Activated T-helper 1 cell treated with anti-CD3 and anti-CD28 coated beads, Interleukin-12 subunit alpha, Interleukin-12 subunit beta, Interleukin-2, Interleukin-4 antibody, amounts not matched to agents 30 ng/mL and 10 ng/mL and 1 ng/mL, durations not matched to agents 14 hours and 24 hours and 36 hours (primary cell): ENCODE data around the gene UQCRC2. TPM values are rescaled to one million over a fixed set of nuclear protein-coding genes. Genes with fewer than 3 reads are reported as not detected.
"Not testable (repeated sequence)": the region's sequence is repeated elsewhere in the genome, so short reads cannot be mapped to it uniquely, and the experiment has no call there.

ENCODE experiments used
- DNase-seq: peaks from one replicate; pipeline ENCODE4 v3.0.0; 2021; ENCODE audit warnings: low spot score
- H3K27ac Mint-ChIP-seq: one replicate; pipeline ENCODE4 v1.8.0; 2021; ENCODE audit warnings: mild to moderate bottlenecking, mixed read lengths
- H3K27me3 Mint-ChIP-seq: one replicate; pipeline ENCODE4 v1.8.0; 2022; ENCODE audit warnings: mild to moderate bottlenecking, moderate library complexity, mixed read lengths; ENCODE audit not compliant: insufficient read depth
- H3K36me3 Mint-ChIP-seq: one replicate; pipeline ENCODE4 v1.8.0; 2021; ENCODE audit warnings: low read depth, mixed read lengths
- H3K4me1 Mint-ChIP-seq: one replicate; pipeline ENCODE4 v1.8.0; 2021; ENCODE audit warnings: low read depth, mixed read lengths
- H3K4me3 Mint-ChIP-seq: one replicate; pipeline ENCODE4 v1.8.0; 2021; ENCODE audit warnings: mild to moderate bottlenecking, moderate library complexity, mixed read lengths
- H3K9me3 Mint-ChIP-seq: one replicate; pipeline ENCODE4 v1.8.0; 2021; ENCODE audit warnings: mixed read lengths
- intact Hi-C: fragments of 100-400 bp; cut with micrococcal nuclease; formaldehyde crosslinking; loops from one replicate; pipeline ENCODE4 v1.15.1; 2024
- total RNA-seq: library from RNA; stranded (reverse); gene quantifications from 2 replicates; pipeline ENCODE4 v1.2.3, GENCODE V29; 2022

Gene UQCRC2
- total RNA-seq, 1 donor from 2014 or later: 260 TPM

- H3K27me3 Mint-ChIP-seq: peaks cover 10% of the 10 kb centered on the region
- H3K36me3 Mint-ChIP-seq: peaks cover 2% of the 10 kb centered on the region
- H3K9me3 Mint-ChIP-seq: no peaks in the 10 kb centered on the region
- intact Hi-C loops: loop anchor here (1.0 to 5.0 kb wide), 4 partner anchors 54 to 365 kb away; partner anchors contain the start of genes CDR2, POLR3E and UQCRC2
- H3K4me3 Mint-ChIP-seq: peak overlapping the region; percentile 92
- H3K4me1 Mint-ChIP-seq: peaks cover 43% of the 10 kb centered on the region
- peak overlapping the region; percentile 79 for H3K27ac Mint-ChIP-seq
- no peak for DNase-seq
Observed at GRCh38 chr16:22007159-22007508, 54.0 kb downstream of the UQCRC2 start.

DNA sequence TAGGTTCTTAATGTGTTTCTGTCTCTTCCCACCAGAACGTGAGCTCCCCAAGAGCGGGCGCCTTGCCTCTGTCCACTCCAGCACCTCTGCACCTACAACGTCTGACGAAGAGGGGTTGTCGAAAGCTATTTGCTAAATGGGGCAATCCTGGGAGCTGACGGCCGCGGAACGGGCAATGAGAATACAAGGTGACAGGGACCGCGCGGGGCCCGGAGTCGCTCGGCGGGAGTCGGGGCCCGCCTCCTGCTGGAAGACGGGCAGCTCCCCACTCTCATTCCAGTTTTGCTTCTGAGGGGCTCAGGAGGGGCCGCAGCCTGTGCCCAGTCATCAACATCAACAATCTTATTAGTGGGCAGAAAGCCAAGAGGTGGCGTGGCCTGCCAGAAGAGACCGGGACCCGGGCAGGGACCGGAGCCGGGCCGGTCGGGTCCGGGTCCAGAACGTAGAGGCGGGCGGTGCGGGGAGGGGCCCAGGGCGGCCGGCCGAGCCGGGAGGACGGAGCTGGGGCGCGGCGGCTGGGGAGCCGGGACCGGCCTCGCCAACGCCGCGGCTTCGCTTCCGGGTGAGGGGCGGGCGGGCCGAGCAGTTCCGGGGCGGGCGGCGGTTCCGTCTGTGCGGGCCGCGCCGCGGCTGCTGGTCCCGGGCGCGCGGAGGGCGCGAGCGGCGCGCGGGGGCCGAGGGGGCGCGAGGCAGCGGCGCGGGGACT is 54.5 kb downstream of the UQCRC2 start, which contains the start of gene MOSMO:
MOSMO (plus strand) TSS at position 603 of the 706 bp plus-strand sequence. CDS start 191 bp downstream, outside the sequence.
- peaks cover 49% of the 10 kb centered on the region for H3K4me1 Mint-ChIP-seq
- peak; percentile 62 for DNase-seq
- H3K36me3 Mint-ChIP-seq: peaks cover 2% of the 10 kb centered on the region
- no peaks in the 10 kb centered on the region for H3K9me3 Mint-ChIP-seq
- H3K27ac Mint-ChIP-seq: peak within 1 kb of the TSS; percentile 79
- peak within 1 kb of the TSS; percentile 92 for H3K4me3 Mint-ChIP-seq
- intact Hi-C loops: loop anchor here (1.0 to 5.0 kb wide), 4 partner anchors 55 to 365 kb away; partner anchors contain the start of genes CDR2, POLR3E and UQCRC2
- H3K27me3 Mint-ChIP-seq: peaks cover 10% of the 10 kb centered on the region

- DNase-seq: no peak
- peaks cover 5% of the 10 kb centered on the region for H3K27me3 Mint-ChIP-seq
- no peaks in the 10 kb centered on the region for H3K9me3 Mint-ChIP-seq
- H3K36me3 Mint-ChIP-seq: peaks cover 2% of the 10 kb centered on the region
- intact Hi-C loops: loop anchor here (5.0 kb wide), 1 partner anchor 364 kb away; the partner anchor contains the start of gene CDR2
- H3K27ac Mint-ChIP-seq: peak overlapping the region; percentile 8
- H3K4me1 Mint-ChIP-seq: peaks cover 53% of the 10 kb centered on the region
- peak overlapping the region; percentile 89 for H3K4me3 Mint-ChIP-seq
Observed at GRCh38 chr16:22008215-22009059, 55.3 kb downstream of the UQCRC2 start.

DNA sequence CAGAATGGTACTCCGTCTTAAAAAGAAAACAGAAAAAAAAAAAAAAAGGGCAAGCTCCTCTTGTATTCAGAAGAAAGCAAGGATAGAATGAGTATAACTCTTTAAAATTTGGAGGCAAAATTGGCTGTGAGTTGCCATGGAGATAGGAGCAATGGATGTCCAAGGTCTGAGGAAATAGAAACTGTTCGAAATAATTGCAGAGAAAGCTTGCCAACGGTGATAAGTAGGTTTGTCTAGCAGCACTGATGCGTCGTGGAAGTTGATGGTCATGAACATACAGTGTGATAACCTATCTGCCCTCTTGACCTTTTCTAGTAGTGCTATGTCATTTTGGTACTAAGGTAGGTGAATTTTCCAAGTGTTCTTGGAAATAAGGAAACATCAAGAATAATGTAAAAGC is 57.7 kb downstream of the UQCRC2 start:
- Mint-ChIP-seq H3K36me3 (peaks cover 3% of the 10 kb centered on the region), H3K4me1 (peaks cover 64% of the 10 kb centered on the region), H3K9me3 (no peaks in the 10 kb centered on the region), H3K27me3 (peaks cover 4% of the 10 kb centered on the region), H3K27ac (no peak overlapping the region), H3K4me3 (no peak overlapping the region)
- DNase-seq: no peak
- intact Hi-C loops: no loop called here

- Mint-ChIP-seq H3K27ac (no peak overlapping the region), H3K4me1 (peaks cover 59% of the 10 kb centered on the region)
Observed at GRCh38 chr16:22012241-22012640, 59.1 kb downstream of the UQCRC2 start.

GRCh38 chr16:22013486-22013885 is 60.3 kb downstream of the UQCRC2 start:
- H3K9me3 Mint-ChIP-seq: no peaks in the 10 kb centered on the region
- no peak overlapping the region for H3K27ac Mint-ChIP-seq
- intact Hi-C loops: no loop called here
- H3K36me3 Mint-ChIP-seq: peaks cover 3% of the 10 kb centered on the region
- H3K27me3 Mint-ChIP-seq: no peaks in the 10 kb centered on the region
- DNase-seq: no peak
- peaks cover 59% of the 10 kb centered on the region for H3K4me1 Mint-ChIP-seq
- H3K4me3 Mint-ChIP-seq: no peak overlapping the region

More at GRCh38 chr16:22012241-22012640, 59.1 kb downstream of the UQCRC2 start:
- no peaks in the 10 kb centered on the region for H3K9me3 Mint-ChIP-seq
- H3K4me3 Mint-ChIP-seq: no peak overlapping the region
- no peak for DNase-seq
- intact Hi-C loops: no loop called here
- no peaks in the 10 kb centered on the region for H3K27me3 Mint-ChIP-seq
- peaks cover 3% of the 10 kb centered on the region for H3K36me3 Mint-ChIP-seq

- no peak for DNase-seq
- Mint-ChIP-seq H3K36me3 (peaks cover 3% of the 10 kb centered on the region), H3K4me1 (peaks cover 59% of the 10 kb centered on the region), H3K9me3 (no peaks in the 10 kb centered on the region), H3K27me3 (no peaks in the 10 kb centered on the region), H3K4me3 (no peak overlapping the region), H3K27ac (no peak overlapping the region)
- intact Hi-C loops: no loop called here
Observed at GRCh38 chr16:22014271-22014873, 61.2 kb downstream of the UQCRC2 start.

DNA sequence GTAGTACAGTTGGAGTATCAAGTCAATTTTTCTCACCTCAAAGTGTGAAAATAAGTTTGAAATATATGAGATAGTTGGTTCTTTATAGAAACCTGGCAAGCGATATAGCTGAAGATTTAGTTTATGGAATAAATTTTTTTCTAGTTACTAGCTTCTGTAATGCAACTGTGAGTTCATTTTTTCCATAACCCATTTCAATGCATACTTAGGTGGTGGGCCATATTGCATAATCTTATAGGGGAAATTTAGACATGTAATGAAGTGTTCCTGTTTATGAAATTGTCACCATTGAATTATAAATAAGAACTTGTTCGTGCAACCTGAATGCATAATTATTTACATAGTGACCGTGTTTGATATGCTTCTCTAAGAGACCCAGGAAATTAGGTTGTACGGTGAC is 63.8 kb downstream of the UQCRC2 start:
- Mint-ChIP-seq H3K27me3 (peaks cover 1% of the 10 kb centered on the region), H3K4me3 (no peak overlapping the region), H3K9me3 (no peaks in the 10 kb centered on the region), H3K4me1 (peaks cover 39% of the 10 kb centered on the region), H3K27ac (no peak overlapping the region), H3K36me3 (peaks cover 1% of the 10 kb centered on the region)
- intact Hi-C loops: no loop called here
- no peak for DNase-seq

- Mint-ChIP-seq H3K36me3 (peaks cover 2% of the 10 kb centered on the region), H3K4me3 (no peak overlapping the region), H3K4me1 (peaks cover 27% of the 10 kb centered on the region), H3K27me3 (peaks cover 1% of the 10 kb centered on the region), H3K27ac (no peak overlapping the region), H3K9me3 (no peaks in the 10 kb centered on the region)
- DNase-seq: no peak
- intact Hi-C loops: no loop called here
Observed at GRCh38 chr16:22018559-22018958, 65.4 kb downstream of the UQCRC2 start.

DNA sequence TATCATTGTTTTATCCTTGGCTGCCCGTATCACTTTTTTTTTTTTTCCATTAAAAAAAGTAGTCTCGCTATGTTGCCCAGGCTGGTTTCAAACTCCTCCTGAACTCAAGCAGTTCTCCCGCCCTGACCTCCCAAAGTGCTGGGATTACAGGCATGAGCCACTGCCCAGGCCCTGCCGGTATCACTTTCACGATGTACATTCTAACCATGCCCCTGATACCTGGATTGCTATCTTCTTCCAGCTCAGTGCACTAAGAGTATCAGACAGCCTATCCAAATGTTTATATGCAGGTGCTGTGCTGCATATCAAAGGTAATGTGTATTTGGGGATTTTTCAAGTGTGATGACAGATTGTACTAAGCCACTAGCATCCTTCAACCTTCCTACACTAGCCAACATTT is 69.0 kb downstream of the UQCRC2 start:
- no peak for DNase-seq
- Mint-ChIP-seq H3K9me3 (no peaks in the 10 kb centered on the region), H3K4me1 (peaks cover 10% of the 10 kb centered on the region), H3K27me3 (peaks cover 1% of the 10 kb centered on the region), H3K27ac (no peak overlapping the region), H3K36me3 (peaks cover 2% of the 10 kb centered on the region), H3K4me3 (no peak overlapping the region)
- intact Hi-C loops: no loop called here

DNA sequence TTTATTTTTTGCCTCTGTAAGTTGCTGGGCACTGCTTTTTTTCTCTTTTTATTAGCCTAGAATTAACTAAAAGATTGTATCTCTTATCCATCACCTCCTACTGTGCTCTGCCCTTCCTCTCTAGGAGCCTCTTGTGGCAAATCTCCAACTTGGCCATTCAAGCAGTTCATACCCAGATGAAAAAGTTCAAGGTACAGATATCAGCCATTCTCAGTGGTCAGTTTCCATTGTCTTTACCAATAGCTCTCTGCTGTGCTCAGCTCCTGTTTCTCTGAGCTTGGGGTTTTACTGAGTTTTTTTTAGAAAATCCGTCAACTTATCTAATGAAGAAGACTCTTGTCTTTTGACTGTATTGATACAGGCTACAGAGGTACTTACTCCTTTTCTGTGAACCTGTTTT is 70.3 kb downstream of the UQCRC2 start:
- peaks cover 1% of the 10 kb centered on the region for H3K27me3 Mint-ChIP-seq
- no peak overlapping the region for H3K27ac Mint-ChIP-seq
- no peaks in the 10 kb centered on the region for H3K9me3 Mint-ChIP-seq
- no peak overlapping the region for H3K4me3 Mint-ChIP-seq
- intact Hi-C loops: no loop called here
- H3K36me3 Mint-ChIP-seq: peaks cover 2% of the 10 kb centered on the region
- peaks cover 11% of the 10 kb centered on the region for H3K4me1 Mint-ChIP-seq
- DNase-seq: no peak

DNA sequence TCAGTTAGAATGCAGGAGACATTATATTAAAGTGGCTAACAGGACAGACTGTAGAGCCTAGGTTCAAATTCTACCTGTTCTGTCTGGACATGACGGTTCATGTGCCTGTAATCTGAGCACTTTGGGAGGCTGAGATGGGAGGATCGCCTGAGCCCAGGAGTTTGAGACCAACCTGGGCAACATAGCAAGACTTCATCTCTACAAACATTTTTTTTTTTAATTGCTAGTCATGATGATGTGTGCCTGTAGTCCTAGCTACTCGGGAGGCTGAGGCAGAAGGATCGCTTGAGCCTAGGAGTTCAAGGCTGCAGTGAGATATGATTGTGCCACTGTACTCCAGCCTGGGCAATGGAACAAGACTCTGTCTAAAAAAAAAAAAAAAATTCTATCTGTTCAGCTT is 71.6 kb downstream of the UQCRC2 start:
- H3K4me3 Mint-ChIP-seq, intact Hi-C loops, H3K4me1 Mint-ChIP-seq, H3K27me3 Mint-ChIP-seq, DNase-seq, H3K9me3 Mint-ChIP-seq, H3K27ac Mint-ChIP-seq, H3K36me3 Mint-ChIP-seq: not testable (repeated sequence)

- Mint-ChIP-seq H3K36me3 (peaks cover 19% of the 10 kb centered on the region), H3K27me3 (no peaks in the 10 kb centered on the region), H3K4me3 (no peak overlapping the region), H3K27ac (no peak overlapping the region), H3K9me3 (peaks cover 8% of the 10 kb centered on the region), H3K4me1 (peaks cover 18% of the 10 kb centered on the region)
- intact Hi-C loops: no loop called here
- no peak for DNase-seq
Observed at GRCh38 chr16:22027633-22028032, 74.5 kb downstream of the UQCRC2 start.
